ENCODE data around the gene C1orf50.

GRCh38 chr1:42788021-42788420 is 21.0 kb downstream of the C1orf50 start:
- TF ChIP-seq EZH2 (IDR thresholded peaks at IDR 0.05; ENCODE audit: insufficient read depth, poor library complexity, severe bottlenecking), result no peak
- no peak for TF ChIP-seq EZH2phosphoT487 (IDR thresholded peaks at IDR 0.05; ENCODE audit: insufficient read depth, low read depth)
